H9 (cell line): ENCODE data around the gene MAGOH. TPM values are rescaled to one million over a fixed set of nuclear protein-coding genes. Genes with fewer than 3 reads are reported as not detected.

Source experiments
- DNase-seq: peaks from one replicate; pipeline ENCODE4 v3.0.0-alpha.2; 2017
- H2AFZ ChIP-seq: one replicate; pipeline ENCODE4 v1.6.1; 2013; ENCODE audit warnings: mild to moderate bottlenecking, low read length, control low read depth, moderate library complexity
- H2AK5ac ChIP-seq: 2 replicates; pipeline ENCODE4 v1.6.1; 2013; ENCODE audit warnings: low read length, control low read depth, mixed read lengths; ENCODE audit not compliant: insufficient read length
- H2BK120ac ChIP-seq: one replicate; pipeline ENCODE4 v1.6.1; 2013; ENCODE audit warnings: low read depth, mild to moderate bottlenecking, low read length, control low read depth, inconsistent platforms; ENCODE audit not compliant: poor library complexity, severe bottlenecking
- H2BK12ac ChIP-seq: 2 replicates; pipeline ENCODE4 v1.6.1; 2013; ENCODE audit warnings: low read length, control low read depth, mixed read lengths, low read depth; ENCODE audit not compliant: insufficient read length
- H2BK15ac ChIP-seq: 2 replicates; pipeline ENCODE4 v1.6.1; 2013; ENCODE audit warnings: low read depth, low read length, control low read depth
- H2BK20ac ChIP-seq: one replicate; pipeline ENCODE4 v1.6.1; 2013; ENCODE audit warnings: low read depth, mild to moderate bottlenecking, low read length, control low read depth, inconsistent platforms; ENCODE audit not compliant: poor library complexity, severe bottlenecking
- H2BK5ac ChIP-seq: 2 replicates; pipeline ENCODE4 v1.6.1; 2013; ENCODE audit warnings: low read length, control low read depth, mixed read lengths; ENCODE audit not compliant: insufficient read length
- H3K14ac ChIP-seq: 2 replicates; pipeline ENCODE4 v1.6.1; 2013; ENCODE audit warnings: low read length, control low read depth; ENCODE audit not compliant: insufficient read depth
- H3K18ac ChIP-seq: 2 replicates; pipeline ENCODE4 v1.6.1; 2013; ENCODE audit warnings: low read depth, mild to moderate bottlenecking, mixed read lengths, low read length, control low read depth; ENCODE audit not compliant: insufficient read length
- H3K23ac ChIP-seq: 2 replicates; pipeline ENCODE4 v1.6.1; 2013; ENCODE audit warnings: low read length, control low read depth, mixed read lengths, low read depth; ENCODE audit not compliant: insufficient read length
- H3K23me2 ChIP-seq: 2 replicates; pipeline ENCODE4 v1.6.1; 2013; ENCODE audit warnings: low read depth, mild to moderate bottlenecking, mixed read lengths, low read length, control low read depth; ENCODE audit not compliant: insufficient read length, poor library complexity, severe bottlenecking
- H3K27ac ChIP-seq: 2 replicates; pipeline ENCODE4 v1.5.1; 2013; ENCODE audit warnings: low read length, control low read depth, mixed read lengths, low read depth; ENCODE audit not compliant: insufficient read length
- H3K27me3 ChIP-seq: 2 replicates; pipeline ENCODE4 v1.6.1; 2013; ENCODE audit warnings: low read length, control low read depth, inconsistent platforms; ENCODE audit not compliant: insufficient read depth
- H3K4ac ChIP-seq: 2 replicates; pipeline ENCODE4 v1.6.1; 2013; ENCODE audit warnings: low read depth, mild to moderate bottlenecking, control low read depth, inconsistent platforms, low read length, moderate library complexity
- H3K4me1 ChIP-seq: 2 replicates; pipeline ENCODE4 v1.6.1; 2013; ENCODE audit warnings: low read length, control low read depth, inconsistent platforms; ENCODE audit not compliant: insufficient read depth
- H3K4me2 ChIP-seq: 2 replicates; pipeline ENCODE4 v1.6.1; 2013; ENCODE audit warnings: low read length, control low read depth, mixed read lengths; ENCODE audit not compliant: insufficient read length, insufficient read depth
- H3K56ac ChIP-seq: 2 replicates; pipeline ENCODE4 v1.6.1; 2013; ENCODE audit warnings: low read depth, mild to moderate bottlenecking, mixed read lengths, low read length, control low read depth; ENCODE audit not compliant: insufficient read length
- H3K79me1 ChIP-seq: 2 replicates; pipeline ENCODE4 v1.6.1; 2013; ENCODE audit warnings: low read depth, mild to moderate bottlenecking, moderate library complexity, low read length, control low read depth, inconsistent platforms; ENCODE audit not compliant: insufficient read depth, poor library complexity, severe bottlenecking
- H3K79me2 ChIP-seq: 2 replicates; pipeline ENCODE4 v1.6.1; 2013; ENCODE audit warnings: low read length, control low read depth, inconsistent platforms; ENCODE audit not compliant: insufficient read depth
- H3K9ac ChIP-seq: 2 replicates; pipeline ENCODE4 v1.6.1; 2013; ENCODE audit warnings: low read length, control low read depth, mixed read lengths; ENCODE audit not compliant: insufficient read length; ENCODE audit errors: extremely low read depth
- H3K9me3 ChIP-seq: one replicate; pipeline ENCODE4 v1.6.1; 2013; ENCODE audit warnings: low read depth, low read length, inconsistent platforms; ENCODE audit not compliant: control insufficient read depth
- H3T11ph ChIP-seq: one replicate; pipeline ENCODE4 v1.6.1; 2013; ENCODE audit warnings: mild to moderate bottlenecking, low read length, control low read depth, inconsistent platforms
- H4K20me1 ChIP-seq: one replicate; pipeline ENCODE4 v1.6.1; 2013; ENCODE audit not compliant: control insufficient read depth, insufficient read length, insufficient read depth
- H4K5ac ChIP-seq: 2 replicates; pipeline ENCODE4 v1.6.1; 2013; ENCODE audit warnings: low read depth, mild to moderate bottlenecking, mixed read lengths, low read length, control low read depth; ENCODE audit not compliant: insufficient read length
- H4K8ac ChIP-seq: replicated peaks from 2 replicates; pipeline ENCODE4 v1.6.1; 2013; ENCODE audit warnings: low read length, control low read depth, mixed read lengths, low read depth; ENCODE audit not compliant: insufficient read length
- H4K91ac ChIP-seq: 2 replicates; pipeline ENCODE4 v1.6.1; 2013; ENCODE audit warnings: low read depth, mild to moderate bottlenecking, moderate library complexity, mixed read lengths, low read length, control low read depth; ENCODE audit not compliant: insufficient read length
- H3K27ac Mint-ChIP-seq, 3 experiments: 2 replicates in 2 of 3; 3 replicates in 1 of 3; pipeline ENCODE4 v1.8.0; 2020 to 2021; ENCODE audit warnings: mixed read lengths in 3 of 3, mild to moderate bottlenecking in 1 of 3, moderate library complexity in 1 of 3
- H3K27me3 Mint-ChIP-seq: 2 replicates; pipeline ENCODE4 v1.8.0; 2021; ENCODE audit warnings: low read depth, mild to moderate bottlenecking, moderate library complexity, mixed read lengths
- H3K36me3 Mint-ChIP-seq, 3 experiments: 2 replicates in 2 of 3; 3 replicates in 1 of 3; pipeline ENCODE4 v1.8.0; 2020 to 2021; ENCODE audit warnings: low read depth in 3 of 3, mixed read lengths in 3 of 3; ENCODE audit not compliant: insufficient read depth in 1 of 3
- H3K4me1 Mint-ChIP-seq, 2 experiments: 2 replicates each; pipeline ENCODE4 v1.8.0; 2020; ENCODE audit warnings: mixed read lengths in 2 of 2
- H3K4me3 Mint-ChIP-seq, 2 experiments: 2 replicates in 1 of 2; 3 replicates in 1 of 2; pipeline ENCODE4 v1.8.0; 2020 to 2021; ENCODE audit warnings: mild to moderate bottlenecking in 2 of 2, mixed read lengths in 2 of 2, moderate library complexity in 1 of 2
- H3K9me3 Mint-ChIP-seq, 2 experiments: 2 replicates in 1 of 2; 3 replicates in 1 of 2; pipeline ENCODE4 v1.8.0; 2020; ENCODE audit warnings: mild to moderate bottlenecking in 2 of 2, mixed read lengths in 2 of 2, moderate library complexity in 1 of 2
- WGBS: extraction: QIAGEN DNeasy Blood & Tissue Kit; methylation state at CpG from one replicate; pipeline ENCODE4 v1.1.7; 2013; ENCODE audit warnings: missing lambda C conversion rate, low lambda C conversion rate, mixed read lengths; ENCODE audit not compliant: insufficient read length; ENCODE audit errors: extremely low coverage; 5-methylcytosine and 5-hydroxymethylcytosine counted together
- total RNA-seq: library from RNA; stranded (reverse); gene quantifications from 2 replicates; pipeline ENCODE4 v1.2.1, GENCODE V29; 2021
- TF ChIP-seq, protein P1 (sequence below): fragments of 200-600 bp; sonication (generic); conservative IDR thresholded peaks from 3 replicates; pipeline ENCODE4 v1.8.0; 2021; ENCODE audit warnings: antibody characterized with exemption, mild to moderate bottlenecking

Gene MAGOH
- total RNA-seq, 1 experiment from 2014 or later = 81.2 TPM

DNA sequence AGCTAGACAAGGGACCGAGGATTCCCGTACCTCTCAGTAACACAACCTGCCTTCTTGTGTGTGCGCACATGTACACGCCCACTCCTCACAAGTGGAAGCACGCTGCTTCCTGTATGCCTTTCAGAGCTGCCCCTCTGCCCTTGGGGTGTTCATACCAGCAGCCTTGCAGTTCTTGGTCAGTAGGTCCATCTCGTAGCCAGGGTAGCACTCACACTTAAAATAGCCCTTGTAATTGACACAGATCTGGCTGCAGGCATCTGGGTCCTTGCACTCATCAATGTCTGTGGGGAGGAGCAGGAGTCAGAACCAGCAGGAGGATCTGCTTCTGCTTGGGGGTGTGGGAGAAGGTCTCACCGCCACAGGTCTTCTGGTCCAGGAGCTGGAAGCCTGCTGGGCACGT lies 32.6 kb upstream of the MAGOH start:
- Histone ChIP-seq H3K79me2 (no peaks in the 10 kb centered on the region), H3K14ac (no peak overlapping the region), H4K20me1 (no peaks in the 10 kb centered on the region), H4K5ac (no peak overlapping the region), H2BK15ac (no peak overlapping the region), H2BK120ac (no peak overlapping the region), H3K56ac (no peak overlapping the region), H3K9ac (no peak overlapping the region), H3K23ac (no peak overlapping the region), H3K27me3 (no peaks in the 10 kb centered on the region), H2BK12ac (no peak overlapping the region), H3K79me1 (no peaks in the 10 kb centered on the region), H2AK5ac (no peak overlapping the region), H3K23me2 (peaks cover 2% of the 10 kb centered on the region), H2BK20ac (no peak overlapping the region), H2BK5ac (no peak overlapping the region), H3K4me1 (no peaks in the 10 kb centered on the region), H3T11ph (no peak overlapping the region), H4K8ac (no peak overlapping the region), H3K9me3 (no peaks in the 10 kb centered on the region), H2AFZ (no peak overlapping the region), H3K4ac (no peak overlapping the region), H3K4me2 (no peak overlapping the region), H4K91ac (no peak overlapping the region), H3K18ac (no peak overlapping the region), H3K27ac (no peak overlapping the region)
- no peak for DNase-seq
- no peak overlapping the region; a peak in 2 of 7 replicates for H3K27ac Mint-ChIP-seq
- no peaks in the 10 kb centered on the region for H3K4me1 Mint-ChIP-seq
- TF ChIP-seq, protein P1, sequence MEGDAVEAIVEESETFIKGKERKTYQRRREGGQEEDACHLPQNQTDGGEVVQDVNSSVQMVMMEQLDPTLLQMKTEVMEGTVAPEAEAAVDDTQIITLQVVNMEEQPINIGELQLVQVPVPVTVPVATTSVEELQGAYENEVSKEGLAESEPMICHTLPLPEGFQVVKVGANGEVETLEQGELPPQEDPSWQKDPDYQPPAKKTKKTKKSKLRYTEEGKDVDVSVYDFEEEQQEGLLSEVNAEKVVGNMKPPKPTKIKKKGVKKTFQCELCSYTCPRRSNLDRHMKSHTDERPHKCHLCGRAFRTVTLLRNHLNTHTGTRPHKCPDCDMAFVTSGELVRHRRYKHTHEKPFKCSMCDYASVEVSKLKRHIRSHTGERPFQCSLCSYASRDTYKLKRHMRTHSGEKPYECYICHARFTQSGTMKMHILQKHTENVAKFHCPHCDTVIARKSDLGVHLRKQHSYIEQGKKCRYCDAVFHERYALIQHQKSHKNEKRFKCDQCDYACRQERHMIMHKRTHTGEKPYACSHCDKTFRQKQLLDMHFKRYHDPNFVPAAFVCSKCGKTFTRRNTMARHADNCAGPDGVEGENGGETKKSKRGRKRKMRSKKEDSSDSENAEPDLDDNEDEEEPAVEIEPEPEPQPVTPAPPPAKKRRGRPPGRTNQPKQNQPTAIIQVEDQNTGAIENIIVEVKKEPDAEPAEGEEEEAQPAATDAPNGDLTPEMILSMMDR = no peak
- peaks cover 42 to 87% (median 65%) of the 10 kb centered on the region in 3 experiments for H3K36me3 Mint-ChIP-seq
- H3K4me3 Mint-ChIP-seq = no peak overlapping the region
- H3K27me3 Mint-ChIP-seq = no peaks in the 10 kb centered on the region
- no CpG with 5 or more reads among the region's 8 CpGs for WGBS
- no peaks in the 10 kb centered on the region for H3K9me3 Mint-ChIP-seq
